ENCODE data around the gene RFLNA. TPM values are rescaled to one million over a fixed set of nuclear protein-coding genes. Genes with fewer than 3 reads are reported as not detected.

The RFLNA gene
- total RNA-seq, 2 experiments from 2014 or later: not detected

DNA sequence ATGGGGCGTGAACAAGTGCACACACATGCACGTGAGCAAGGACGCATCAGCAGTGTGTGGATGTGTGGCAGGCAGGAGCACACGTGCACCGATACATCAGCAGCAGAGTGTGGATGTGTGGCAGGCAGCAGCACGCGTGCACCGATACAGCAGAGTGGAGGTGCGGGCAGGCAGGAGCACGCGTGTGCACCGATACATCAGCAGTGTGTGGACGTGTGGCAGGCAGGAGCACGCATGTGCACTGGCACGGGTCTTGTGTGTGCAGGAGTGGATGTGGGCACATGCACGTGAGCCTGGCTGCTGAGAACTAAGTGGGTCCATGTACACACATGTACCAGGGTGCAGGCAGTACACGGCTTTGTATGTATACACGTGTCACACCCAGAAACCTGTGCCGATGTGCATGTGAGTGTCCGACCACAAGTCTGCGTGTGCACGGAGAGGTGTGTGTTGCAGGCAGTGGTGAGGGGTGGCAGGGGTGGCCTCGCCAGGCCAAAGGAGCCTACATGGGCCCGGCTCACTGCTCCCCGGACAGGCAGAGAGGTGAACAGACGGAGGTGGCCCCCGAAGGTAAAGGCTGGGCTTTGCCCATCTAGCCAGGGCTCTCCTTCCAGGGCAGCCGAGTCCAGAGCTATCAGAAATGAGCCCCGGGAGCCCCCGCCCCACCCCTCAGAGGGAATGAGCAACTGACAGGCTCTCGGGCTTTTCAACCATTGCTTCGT, 53.9 kb downstream of the RFLNA start:
- no peak overlapping the region for H3K4me3 ChIP-seq (ENCODE audit: low read depth, low read length, poor library complexity, severe bottlenecking)
- intact Hi-C loops (cut with micrococcal nuclease; ENCODE audit: unreplicated experiment): loop anchor here (1.0 kb wide), 1 partner anchor 418 kb away; no protein-coding TSS in a partner anchor
- peaks cover 29% of the 10 kb centered on the region for H3K36me3 ChIP-seq (ENCODE audit: insufficient read depth, low read length)
- no TSS peak for BruUV-seq (replicated peaks)
- no peaks in the 10 kb centered on the region for H3K4me1 ChIP-seq (ENCODE audit: insufficient read depth, low read length, poor library complexity, severe bottlenecking)
- H3K27ac ChIP-seq (ENCODE audit: low read depth, low read length, poor library complexity, severe bottlenecking): no peak overlapping the region
- no peaks in the 10 kb centered on the region for H4K20me1 ChIP-seq (ENCODE audit: insufficient read depth, low read length)
- no peak for DNase-seq (ENCODE audit: low spot score)
- H3K79me2 ChIP-seq (ENCODE audit: insufficient read depth, low read depth, low read length): no peaks in the 10 kb centered on the region
- no peak overlapping the region for H3K4me2 ChIP-seq (ENCODE audit: low read length)
- CTCF ChIA-PET (ENCODE audit: unreplicated experiment): interaction anchor here (0.5 to 0.6 kb wide), 2 partner anchors 396 to 769 kb away, joined by 3 to 5 read pairs; no protein-coding TSS in a partner anchor
- no peaks in the 10 kb centered on the region for H3K9me3 ChIP-seq (ENCODE audit: low read length)
- TF ChIP-seq EZH2phosphoT487 (IDR thresholded peaks at IDR 0.05; ENCODE audit: borderline replicate concordance, low read depth, low read length) (no peak), CTCF (conservative IDR thresholded peaks at IDR 0.05; ENCODE audit: low read length) (no peak)
- POLR2A ChIA-PET: no interaction called here
- no peaks in the 10 kb centered on the region for H3K9me2 ChIP-seq (ENCODE audit: insufficient read depth, low read length)
- no peak overlapping the region for H2AFZ ChIP-seq (ENCODE audit: low read length)

DNA sequence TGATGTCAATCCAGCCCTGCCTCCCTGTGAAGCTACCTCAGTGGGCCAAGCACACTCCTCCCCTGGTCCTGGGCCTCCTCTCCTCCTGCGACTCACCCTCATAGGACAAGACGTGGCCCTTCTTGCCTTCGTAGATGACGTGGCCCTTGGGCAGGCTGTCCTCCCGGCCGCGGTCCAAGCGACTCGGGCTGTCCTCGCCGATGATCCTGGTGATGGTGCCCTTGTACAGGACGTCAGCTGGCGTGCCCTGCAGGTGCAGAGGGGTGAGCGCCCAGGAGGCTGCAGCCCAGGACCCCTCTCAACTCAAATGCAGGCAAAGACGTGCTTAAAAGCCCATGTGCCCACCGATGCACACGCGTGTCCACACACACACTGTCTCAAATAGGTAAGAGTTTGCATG, 55.6 kb downstream of the RFLNA start:
- Histone ChIP-seq H3K9me2 (ENCODE audit: insufficient read depth, low read length) (no peaks in the 10 kb centered on the region), H3K4me3 (ENCODE audit: low read depth, low read length, poor library complexity, severe bottlenecking) (no peak overlapping the region), H2AFZ (ENCODE audit: low read length) (no peak overlapping the region), H3K36me3 (ENCODE audit: insufficient read depth, low read length) (peaks cover 21% of the 10 kb centered on the region; the same call in 1 of the 2 replicates), H3K79me2 (ENCODE audit: insufficient read depth, low read depth, low read length) (no peaks in the 10 kb centered on the region), H3K27ac (ENCODE audit: low read depth, low read length, poor library complexity, severe bottlenecking) (no peak overlapping the region), H3K9me3 (ENCODE audit: low read length) (no peaks in the 10 kb centered on the region), H4K20me1 (ENCODE audit: insufficient read depth, low read length) (no peaks in the 10 kb centered on the region), H3K4me2 (ENCODE audit: low read length) (no peak overlapping the region), H3K4me1 (ENCODE audit: insufficient read depth, low read length, poor library complexity, severe bottlenecking) (no peaks in the 10 kb centered on the region)
- no peak for TF ChIP-seq CTCF (conservative IDR thresholded peaks at IDR 0.05; ENCODE audit: low read length)
- TF ChIP-seq EZH2phosphoT487 (IDR thresholded peaks at IDR 0.05; ENCODE audit: borderline replicate concordance, low read depth, low read length): no peak
- BruUV-seq (replicated peaks): no TSS peak
- DNase-seq (ENCODE audit: low spot score): no peak
- ChIA-PET POLR2A (no interaction called here), CTCF (ENCODE audit: unreplicated experiment) (interaction anchor here (0.6 kb wide), 1 partner anchor 632 kb away, joined by 3 read pairs; no protein-coding TSS in a partner anchor)
- intact Hi-C loops (cut with micrococcal nuclease; ENCODE audit: unreplicated experiment): no loop called here

DNA sequence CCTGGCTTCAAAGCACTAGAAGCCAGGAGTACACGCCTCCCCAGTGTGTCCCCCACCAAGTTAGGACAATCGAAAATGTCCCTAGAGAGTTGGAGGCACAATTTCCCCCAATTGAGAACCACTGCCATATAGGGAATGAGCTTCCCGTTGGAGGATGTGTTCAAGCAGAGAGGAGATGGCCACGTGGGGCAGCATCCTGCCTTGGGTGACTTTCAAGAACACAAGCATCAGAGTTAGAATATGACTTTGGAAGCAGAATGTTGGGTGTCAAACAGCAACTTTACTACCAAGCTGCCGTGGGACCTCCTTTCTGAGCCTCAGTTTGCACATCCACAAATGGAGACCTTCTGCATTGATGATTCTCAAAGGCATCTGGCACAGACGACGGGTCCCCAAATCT, 56.5 kb downstream of the RFLNA start:
- no peaks in the 10 kb centered on the region for H3K4me1 ChIP-seq (ENCODE audit: insufficient read depth, low read length, poor library complexity, severe bottlenecking)
- no peak overlapping the region for H3K4me2 ChIP-seq (ENCODE audit: low read length)
- no TSS peak for BruUV-seq (replicated peaks)
- H3K27ac ChIP-seq (ENCODE audit: low read depth, low read length, poor library complexity, severe bottlenecking): no peak overlapping the region
- H4K20me1 ChIP-seq (ENCODE audit: insufficient read depth, low read length): no peaks in the 10 kb centered on the region
- H3K9me2 ChIP-seq (ENCODE audit: insufficient read depth, low read length): no peaks in the 10 kb centered on the region
- H3K79me2 ChIP-seq (ENCODE audit: insufficient read depth, low read depth, low read length): no peaks in the 10 kb centered on the region
- intact Hi-C loops (cut with micrococcal nuclease; ENCODE audit: unreplicated experiment): no loop called here
- CTCF ChIA-PET (ENCODE audit: unreplicated experiment): interaction anchor here (0.6 kb wide), 1 partner anchor 631 kb away, joined by 3 read pairs; no protein-coding TSS in a partner anchor
- POLR2A ChIA-PET: interaction anchor here (0.6 to 0.9 kb wide), 2 partner anchors 144 to 496 kb away, joined by 3 read pairs; no protein-coding TSS in a partner anchor
- no peak overlapping the region for H3K4me3 ChIP-seq (ENCODE audit: low read depth, low read length, poor library complexity, severe bottlenecking)
- DNase-seq (ENCODE audit: low spot score): no peak
- no peaks in the 10 kb centered on the region for H3K9me3 ChIP-seq (ENCODE audit: low read length)
- H3K36me3 ChIP-seq (ENCODE audit: insufficient read depth, low read length): peaks cover 21% of the 10 kb centered on the region; the same call in 1 of the 2 replicates
- TF ChIP-seq EZH2phosphoT487 (IDR thresholded peaks at IDR 0.05; ENCODE audit: borderline replicate concordance, low read depth, low read length) (no peak), CTCF (conservative IDR thresholded peaks at IDR 0.05; ENCODE audit: low read length) (no peak)
- H2AFZ ChIP-seq (ENCODE audit: low read length): no peak overlapping the region
